ENCODE data around the gene MUC2. TPM values are rescaled to one million over a fixed set of nuclear protein-coding genes. Genes with fewer than 3 reads are reported as not detected.

MUC2 gene
- total RNA-seq, 1 experiment from 2014 or later = 0.47 TPM

DNA sequence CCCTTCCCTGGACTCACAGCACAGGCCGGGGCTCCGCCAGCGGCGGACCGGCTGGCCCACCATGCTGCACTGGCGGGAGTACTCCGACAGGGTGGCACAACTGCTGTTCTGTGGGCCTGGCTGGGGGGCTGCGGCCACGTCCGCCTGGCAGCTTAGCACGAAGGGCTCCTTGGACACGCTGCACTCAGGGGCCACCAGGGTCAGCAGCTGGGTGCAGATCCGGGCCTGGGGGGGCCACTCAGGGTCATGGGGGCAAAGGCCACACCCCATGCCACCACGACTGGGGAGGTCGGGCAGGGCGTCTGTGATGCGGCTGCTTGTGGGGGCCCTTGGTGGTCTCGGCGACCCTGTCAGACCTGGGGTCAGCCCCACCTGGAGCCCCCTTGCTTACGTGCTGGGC lies 44.1 kb upstream of the MUC2 start:
- Histone ChIP-seq H3K4me3 (replicated peaks in 1 of 2; ENCODE audit: low read depth in 1 of 2, low read length in 2 of 2) (no peak overlapping the region), H3K4me1 (ENCODE audit: control insufficient read depth in 1 of 2, insufficient read depth in 2 of 2, low read length in 2 of 2) (no peaks in the 10 kb centered on the region), H4K20me1 (ENCODE audit: insufficient read depth) (no peaks in the 10 kb centered on the region), H2AFZ (ENCODE audit: low read depth, low read length, poor library complexity, severe bottlenecking) (no peak overlapping the region), H3K79me2 (ENCODE audit: insufficient read depth, low read length) (no peaks in the 10 kb centered on the region), H3K4me2 (ENCODE audit: low read length) (no peak overlapping the region), H3K36me3 (ENCODE audit: control insufficient read depth in 1 of 2, insufficient read depth in 2 of 2, low read length in 2 of 2) (no peaks in the 10 kb centered on the region), H3K27me3 (ENCODE audit: insufficient read depth, low read length) (no peaks in the 10 kb centered on the region), H3K9me2 (ENCODE audit: insufficient read depth) (no peaks in the 10 kb centered on the region), H3K27ac (ENCODE audit: low read depth, low read length) (no peak overlapping the region), H3K9ac (ENCODE audit: low read length) (no peak overlapping the region), H3K9me3 (ENCODE audit: control insufficient read depth in 1 of 2, insufficient read depth in 1 of 2, low read depth in 1 of 2, low read length in 2 of 2) (no peaks in the 10 kb centered on the region; a peak in 1 of 4 replicates)
- intact Hi-C loops (cut with micrococcal nuclease) = no loop called here
- no peak for DNase-seq (ENCODE audit: low read depth, low spot score)
- ChIA-PET POLR2A (no interaction called here), RAD21 (ENCODE audit: low non-redundant PET in 1 of 2, low total read pairs in 2 of 2, uncharacterized antibody in 2 of 2, unreplicated experiment in 2 of 2) (no interaction called here), CTCF (no interaction called here)
- no peak for TF ChIP-seq EGR1 (IDR thresholded peaks at IDR 0.05; ENCODE audit: low read depth)
- no peak for TF ChIP-seq SP1 (IDR thresholded peaks at IDR 0.05; ENCODE audit: low read depth)
- no peak for TF ChIP-seq EZH2phosphoT487 (IDR thresholded peaks at IDR 0.05; ENCODE audit: borderline replicate concordance)
- TF ChIP-seq SRF (IDR thresholded peaks at IDR 0.05; ENCODE audit: low read depth) = no peak
- no peak for TF ChIP-seq POLR2AphosphoS5 (IDR thresholded peaks at IDR 0.05; ENCODE audit: low read depth, low read length)
- TF ChIP-seq CEBPB (IDR thresholded peaks at IDR 0.05; ENCODE audit: low read depth) = no peak
- no peak for TF ChIP-seq EZH2 (IDR thresholded peaks at IDR 0.05)
- TF ChIP-seq SIN3A (IDR thresholded peaks at IDR 0.05; ENCODE audit: low read depth) = no peak
- TF ChIP-seq CBX3 (IDR thresholded peaks at IDR 0.05; ENCODE audit: low read depth) = no peak
- no peak for TF ChIP-seq MAX (IDR thresholded peaks at IDR 0.05)
- no peak for TF ChIP-seq TCF7L2 (IDR thresholded peaks at IDR 0.05; ENCODE audit: borderline replicate concordance, extremely low read depth, insufficient read depth, insufficient read length)
- TF ChIP-seq ZNF274 (IDR thresholded peaks at IDR 0.05; ENCODE audit: low read depth, low read length) = no peak
- TF ChIP-seq, protein P1, sequence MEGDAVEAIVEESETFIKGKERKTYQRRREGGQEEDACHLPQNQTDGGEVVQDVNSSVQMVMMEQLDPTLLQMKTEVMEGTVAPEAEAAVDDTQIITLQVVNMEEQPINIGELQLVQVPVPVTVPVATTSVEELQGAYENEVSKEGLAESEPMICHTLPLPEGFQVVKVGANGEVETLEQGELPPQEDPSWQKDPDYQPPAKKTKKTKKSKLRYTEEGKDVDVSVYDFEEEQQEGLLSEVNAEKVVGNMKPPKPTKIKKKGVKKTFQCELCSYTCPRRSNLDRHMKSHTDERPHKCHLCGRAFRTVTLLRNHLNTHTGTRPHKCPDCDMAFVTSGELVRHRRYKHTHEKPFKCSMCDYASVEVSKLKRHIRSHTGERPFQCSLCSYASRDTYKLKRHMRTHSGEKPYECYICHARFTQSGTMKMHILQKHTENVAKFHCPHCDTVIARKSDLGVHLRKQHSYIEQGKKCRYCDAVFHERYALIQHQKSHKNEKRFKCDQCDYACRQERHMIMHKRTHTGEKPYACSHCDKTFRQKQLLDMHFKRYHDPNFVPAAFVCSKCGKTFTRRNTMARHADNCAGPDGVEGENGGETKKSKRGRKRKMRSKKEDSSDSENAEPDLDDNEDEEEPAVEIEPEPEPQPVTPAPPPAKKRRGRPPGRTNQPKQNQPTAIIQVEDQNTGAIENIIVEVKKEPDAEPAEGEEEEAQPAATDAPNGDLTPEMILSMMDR (IDR thresholded peaks at IDR 0.05 in 2 of 3, conservative IDR thresholded peaks at IDR 0.05 in 1 of 3; ENCODE audit: borderline replicate concordance in 1 of 3, insufficient read depth in 1 of 3, low read depth in 2 of 3, low read length in 2 of 3) = no peak
- TF ChIP-seq ZBTB33 (IDR thresholded peaks at IDR 0.05; ENCODE audit: extremely low read depth, insufficient replicate concordance, low read length) = no peak
- no TSS peak for BruUV-seq (replicated peaks)
- no peak for ATAC-seq
